Hepatic stellate cell (primary cell): ENCODE results near the gene VMP1.
"Not testable (repeated sequence)": the region's sequence is repeated elsewhere in the genome, so short reads cannot be mapped to it uniquely, and the experiment has no call there.

ENCODE experiments used
- DNase-seq: peaks from one replicate; pipeline ENCODE4 v3.0.0; 2011; ENCODE audit warnings: low spot score

The VMP1 gene

DNA sequence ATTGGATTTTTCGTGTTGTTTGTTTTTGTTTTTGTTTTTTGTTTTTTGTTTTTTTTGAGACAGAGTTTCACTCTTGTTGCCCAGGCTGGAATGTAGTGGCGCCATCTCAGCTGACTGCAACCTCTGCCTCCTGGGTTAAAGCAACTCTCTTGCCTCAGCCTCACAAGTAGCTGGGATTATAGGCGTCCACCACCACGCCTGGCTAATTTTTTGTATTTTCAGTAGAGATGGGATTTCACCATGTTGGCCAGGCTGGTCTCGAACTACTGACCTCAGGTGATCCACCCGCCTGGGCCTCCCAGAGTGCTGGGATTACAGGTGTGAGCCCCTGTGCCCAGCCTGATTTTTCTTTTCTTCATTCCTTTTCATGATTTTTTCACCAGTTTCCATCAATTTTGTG, 73.1 kb downstream of the VMP1 start:
- DNase-seq = not testable (repeated sequence)

DNA sequence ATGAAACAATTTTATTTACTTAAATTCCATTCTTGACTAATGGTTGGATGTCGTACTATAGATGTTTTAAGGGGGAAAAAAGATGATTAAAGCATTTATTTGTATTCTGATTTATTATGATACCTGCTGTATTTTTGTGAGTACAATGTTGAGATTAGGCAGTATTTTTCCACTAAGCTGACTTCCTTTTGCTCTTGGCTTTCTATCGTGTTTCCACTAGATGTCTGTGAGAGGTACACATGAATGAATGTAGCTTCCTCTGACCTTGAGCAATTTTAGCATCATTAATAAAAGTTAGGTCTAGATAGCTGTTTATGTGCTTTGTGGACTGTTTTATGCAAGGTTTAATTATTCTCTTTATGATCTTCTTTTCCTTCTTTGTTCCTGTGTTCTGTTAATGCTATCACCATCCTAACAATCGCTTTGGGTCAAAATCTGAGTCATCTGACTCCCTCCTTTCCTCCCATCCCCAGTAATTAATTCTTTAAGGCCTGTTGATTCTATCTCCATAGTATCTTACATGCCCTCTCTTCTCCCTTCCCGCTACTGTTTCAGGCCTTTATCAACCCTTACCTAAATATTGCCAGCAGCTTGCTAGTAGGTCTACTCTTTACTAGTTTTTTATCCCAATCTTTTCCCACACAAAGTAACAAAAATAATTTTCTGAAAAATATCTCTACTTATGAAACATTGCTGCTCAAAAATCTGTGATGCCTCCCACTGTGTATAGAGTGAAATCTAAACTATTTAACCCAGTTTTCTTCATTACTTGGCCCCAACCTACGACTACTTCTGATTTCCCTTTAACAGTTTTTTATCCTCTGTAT, 76.0 kb downstream of the VMP1 start:
- DNase-seq = no peak

DNA sequence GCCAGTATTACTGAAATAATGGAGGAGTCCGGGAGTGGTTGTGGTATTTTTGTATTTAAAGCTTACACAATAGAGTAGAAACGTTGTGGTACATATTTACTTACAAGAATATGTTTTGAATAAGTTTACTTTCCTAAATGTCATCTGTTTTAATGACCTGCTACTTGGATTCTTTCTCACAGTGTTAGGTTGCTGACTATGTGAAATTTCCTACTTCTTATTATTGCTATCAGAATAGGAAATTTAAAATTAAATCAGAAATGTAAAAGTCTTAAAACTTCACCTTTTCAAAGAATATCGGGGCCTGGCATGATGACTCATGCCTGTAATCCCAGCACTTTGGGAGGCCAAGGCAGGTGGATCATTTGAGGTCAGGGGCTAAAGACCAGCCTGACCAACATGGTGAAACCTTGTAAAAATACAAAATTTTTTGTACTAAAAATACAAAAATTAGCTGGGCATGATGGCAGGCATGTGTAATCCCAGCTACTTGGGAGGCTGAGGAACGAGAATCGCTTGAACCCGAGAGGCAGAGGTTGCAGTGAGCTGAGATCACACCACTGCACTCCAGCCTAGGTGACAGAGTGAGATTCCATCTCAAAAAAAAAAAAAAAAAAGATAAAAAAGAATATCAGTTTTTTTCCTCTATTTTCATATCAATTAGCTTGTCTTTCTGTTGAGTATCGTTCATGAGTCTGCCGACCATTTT, 77.8 kb downstream of the VMP1 start:
- DNase-seq = no peak

DNA sequence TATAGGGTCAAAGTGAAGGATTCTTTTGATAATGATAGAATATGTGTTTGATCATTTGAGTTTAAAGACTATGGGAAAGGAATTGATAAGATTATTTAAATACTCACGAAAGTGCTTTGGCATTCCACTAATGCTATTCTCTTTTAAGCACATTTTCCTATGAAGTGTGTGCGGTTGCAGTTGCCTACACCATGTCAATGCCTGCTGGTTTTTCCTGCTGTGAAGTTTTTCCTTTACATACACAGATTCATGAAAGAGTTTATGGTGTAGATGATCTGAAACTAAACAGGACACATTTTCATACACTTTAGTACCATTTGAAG, 78.7 kb downstream of the VMP1 start:
- DNase-seq = no peak

DNA sequence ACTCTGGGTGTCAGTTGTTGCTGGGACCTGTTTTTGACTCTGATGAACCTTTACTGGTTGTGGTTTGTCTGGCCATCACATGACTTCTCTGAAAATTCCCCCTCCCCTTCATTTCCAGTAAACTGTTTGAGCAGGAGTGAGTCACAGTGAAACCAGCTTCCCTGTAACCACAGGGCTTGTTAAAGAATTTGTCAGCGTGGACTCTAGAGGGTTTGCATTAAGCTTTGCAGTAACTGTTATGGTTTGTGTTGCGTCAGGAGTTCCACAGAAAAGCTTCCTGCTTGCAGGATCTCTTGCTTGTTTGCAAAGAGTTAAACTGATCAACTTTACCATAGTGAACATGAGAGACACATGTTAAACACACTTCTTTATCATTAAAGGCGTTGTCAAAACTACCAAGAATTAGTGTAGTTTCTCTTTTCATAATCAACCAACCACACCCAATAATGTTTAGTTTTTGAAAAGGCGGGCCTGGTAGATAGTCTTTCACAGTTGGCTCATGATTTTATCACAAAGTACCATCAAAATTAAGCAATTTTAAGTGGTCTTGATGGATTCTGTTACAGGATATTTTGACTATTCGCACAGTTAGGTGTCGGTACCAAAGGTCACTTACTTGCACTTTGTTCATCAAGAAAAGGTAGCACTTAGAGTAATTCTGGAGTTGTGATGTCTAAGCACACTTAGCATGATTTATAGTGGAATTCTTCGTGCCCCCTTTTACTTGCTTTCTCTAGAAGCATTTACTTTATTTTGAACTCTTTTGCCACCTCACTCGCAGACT, 79.3 kb downstream of the VMP1 start:
- peak; percentile 86 for DNase-seq

DNA sequence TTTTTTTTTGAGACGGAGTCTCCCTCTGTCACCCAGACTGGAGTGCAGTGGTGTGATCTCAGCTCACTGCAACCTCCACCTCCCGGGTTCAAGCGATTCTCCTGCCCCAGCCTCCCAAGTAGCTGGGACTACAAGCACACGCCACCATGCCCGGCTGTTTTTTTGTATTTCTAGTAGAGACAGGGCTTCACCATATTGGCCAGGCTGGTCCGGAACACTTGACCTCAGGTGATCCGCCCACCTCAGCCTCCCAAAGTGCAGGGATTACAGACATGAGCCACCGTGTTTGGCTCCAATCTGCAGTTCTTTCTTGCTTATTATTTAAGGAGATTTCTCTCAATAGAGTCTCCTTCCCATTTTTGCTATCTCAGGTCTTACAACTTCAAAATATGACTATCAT, 82.4 kb downstream of the VMP1 start:
- not testable (repeated sequence) for DNase-seq

DNA sequence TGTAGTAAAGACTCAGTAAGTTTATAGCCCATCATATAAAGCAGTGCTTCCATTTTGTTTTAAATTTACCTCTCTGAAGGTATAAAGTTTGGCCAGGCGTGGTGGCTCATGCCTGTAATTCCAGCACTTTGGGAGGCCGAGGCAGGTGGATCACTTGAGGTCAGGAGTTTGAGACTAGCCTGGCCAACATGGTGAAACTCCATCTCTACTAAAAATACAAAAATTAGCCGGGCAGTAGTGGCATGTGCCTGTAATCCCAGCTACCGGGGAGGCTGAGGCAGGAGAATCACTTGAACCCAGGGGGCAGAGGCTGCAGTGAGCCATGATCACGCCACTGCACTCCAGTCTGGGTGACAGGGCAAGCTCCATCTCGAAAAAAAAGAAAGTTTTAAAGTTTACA, 83.0 kb downstream of the VMP1 start:
- DNase-seq = not testable (repeated sequence)

DNA sequence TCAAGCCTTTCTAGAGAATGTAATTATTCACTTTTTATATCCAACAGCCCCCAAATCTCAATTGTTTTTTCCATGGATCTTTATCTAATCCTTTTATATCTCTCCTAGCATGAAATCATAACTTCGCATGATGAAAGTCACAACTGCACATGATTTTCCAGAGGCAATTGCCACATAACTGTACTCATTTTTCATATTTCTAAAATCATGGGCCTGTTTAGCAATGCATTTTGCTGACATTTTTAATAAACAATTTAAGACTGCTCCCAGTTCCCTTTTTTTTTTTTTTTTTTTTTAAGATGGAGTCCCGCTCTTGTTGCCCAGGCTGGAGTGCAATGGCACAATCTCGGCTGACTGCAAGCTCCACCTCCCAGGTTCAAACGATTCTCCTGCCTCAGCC, 83.5 kb downstream of the VMP1 start:
- no peak for DNase-seq

DNA sequence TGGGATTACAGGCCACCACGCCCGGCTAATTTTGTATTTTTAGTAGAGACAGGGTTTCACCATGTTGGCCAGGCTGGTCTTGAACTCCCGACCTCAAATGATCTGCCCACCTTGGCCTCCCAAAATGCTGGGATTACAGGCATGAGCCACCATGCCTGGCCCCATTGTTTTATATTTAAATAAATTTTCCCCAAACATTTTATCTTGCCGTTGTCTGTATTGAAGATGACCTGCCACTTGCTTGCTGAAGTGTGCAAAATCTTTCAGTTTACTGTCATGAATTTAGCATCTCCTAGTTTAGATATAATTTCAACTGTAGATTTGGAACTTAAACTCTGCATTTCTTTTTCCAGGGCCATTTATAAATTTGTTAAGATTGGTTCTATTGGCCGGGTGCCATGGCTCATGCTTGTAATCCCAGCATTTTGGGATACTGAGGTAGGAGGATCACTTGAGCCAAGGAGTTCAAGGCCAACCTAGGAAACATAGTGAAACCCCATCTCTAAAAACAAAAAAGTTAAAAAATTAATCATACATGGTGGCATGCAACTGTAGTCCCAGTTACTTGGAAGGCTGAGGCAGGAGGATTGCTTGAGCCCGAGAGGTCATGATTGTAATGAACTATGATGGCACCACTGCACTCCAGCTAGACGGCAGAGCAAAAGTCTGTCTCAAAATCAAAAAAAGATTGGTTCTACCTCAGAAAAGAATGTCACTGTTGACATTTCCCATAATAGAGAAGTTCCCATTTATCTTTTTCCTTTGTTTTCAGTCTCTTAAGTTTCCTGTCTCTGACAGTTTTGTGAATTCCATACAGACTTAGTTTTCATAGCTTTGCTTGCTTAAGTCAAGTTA, 84.4 kb downstream of the VMP1 start:
- no peak for DNase-seq

DNA sequence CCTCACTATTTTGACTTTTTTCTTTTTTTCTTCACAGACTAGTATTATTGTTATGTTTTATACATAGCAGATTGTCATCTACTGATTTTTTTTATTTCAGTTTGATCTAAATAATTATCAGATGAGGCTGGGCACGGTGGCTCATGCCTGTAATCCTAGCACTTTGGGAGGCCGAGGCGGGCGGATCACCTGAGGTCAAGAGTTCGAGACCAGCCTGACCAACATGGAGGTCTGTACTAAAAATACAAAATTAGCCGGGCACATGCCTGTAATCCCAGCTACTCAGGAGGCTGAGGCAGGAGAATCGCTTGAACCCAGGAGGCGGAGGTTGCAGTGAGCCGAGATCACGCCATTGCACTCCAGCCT, 85.0 kb downstream of the VMP1 start:
- DNase-seq = not testable (repeated sequence)

DNA sequence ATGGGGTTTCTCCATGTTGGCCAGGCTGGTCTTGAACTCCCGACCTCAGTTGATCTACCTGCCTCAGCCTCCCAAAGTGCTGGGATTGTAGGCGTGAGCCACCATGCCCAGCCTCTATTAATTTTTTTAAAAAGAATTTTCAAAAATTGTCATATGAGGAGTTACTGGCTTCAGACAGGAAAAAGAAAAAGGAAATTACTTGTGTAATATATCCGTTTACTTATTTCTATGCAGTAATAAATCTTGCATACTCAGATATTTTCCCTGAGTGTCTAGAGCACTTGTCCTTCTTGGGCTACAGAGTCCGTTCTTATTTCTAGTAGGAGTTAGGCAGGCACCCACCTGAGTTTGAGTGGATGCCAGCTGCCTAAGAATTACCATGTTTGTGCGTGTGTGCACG, 85.8 kb downstream of the VMP1 start:
- no peak for DNase-seq

DNA sequence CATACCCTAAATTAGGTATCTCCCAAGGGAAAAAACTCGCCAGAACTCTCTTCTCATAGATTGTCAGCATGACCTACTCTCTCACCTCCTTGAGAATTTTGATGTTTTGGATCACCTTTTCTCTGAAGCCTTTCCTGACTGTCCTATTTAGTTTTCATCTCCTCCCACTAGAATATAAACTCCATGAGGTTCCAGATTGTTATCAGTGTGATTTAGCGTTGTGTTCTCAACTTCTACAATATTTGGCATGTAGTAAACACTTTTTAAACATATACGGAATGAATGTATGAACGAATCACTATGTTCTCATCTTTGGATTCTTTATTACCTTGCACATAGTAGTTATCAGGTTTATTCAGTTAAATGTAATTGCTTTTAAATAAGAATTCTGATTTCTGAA, 88.7 kb downstream of the VMP1 start:
- no peak for DNase-seq

DNA sequence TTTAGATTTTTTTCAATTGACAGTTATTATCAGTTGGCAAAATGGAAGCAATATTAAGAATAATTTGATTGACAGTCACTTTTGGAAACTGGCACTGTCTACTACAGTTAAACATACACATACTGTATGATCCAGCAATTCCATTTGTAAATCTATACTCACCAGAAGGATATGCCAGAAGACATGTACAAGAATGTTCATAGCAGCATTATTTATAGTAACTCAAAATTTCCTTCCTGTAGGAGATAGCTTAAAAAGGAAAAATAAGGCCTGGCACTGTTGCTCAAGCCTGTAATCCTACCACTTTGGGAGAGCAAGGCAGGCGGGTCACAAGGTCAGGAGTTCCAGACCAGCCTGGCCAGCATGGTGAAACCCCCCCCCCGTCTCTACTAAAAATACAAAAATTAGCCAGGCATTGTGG, 89.3 kb downstream of the VMP1 start:
- no peak for DNase-seq

DNA sequence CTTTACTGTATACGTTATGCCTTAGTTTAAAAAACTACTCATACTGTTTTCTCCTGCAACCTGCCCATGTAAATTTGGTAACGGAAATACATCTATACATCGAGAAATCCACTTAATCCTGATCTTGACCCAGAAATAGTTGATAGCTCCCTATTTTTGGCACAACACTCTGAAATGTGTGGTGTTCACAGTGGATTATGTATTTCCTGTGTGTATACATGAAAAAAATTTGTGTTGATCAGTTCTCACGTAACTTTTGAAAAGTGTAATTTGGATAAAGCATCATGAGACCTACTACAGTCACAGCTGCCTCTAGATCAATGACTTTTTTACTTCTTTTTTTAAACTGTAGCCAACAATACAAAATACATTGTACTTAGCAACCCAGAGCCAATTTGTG, 90.7 kb downstream of the VMP1 start:
- DNase-seq = no peak

DNA sequence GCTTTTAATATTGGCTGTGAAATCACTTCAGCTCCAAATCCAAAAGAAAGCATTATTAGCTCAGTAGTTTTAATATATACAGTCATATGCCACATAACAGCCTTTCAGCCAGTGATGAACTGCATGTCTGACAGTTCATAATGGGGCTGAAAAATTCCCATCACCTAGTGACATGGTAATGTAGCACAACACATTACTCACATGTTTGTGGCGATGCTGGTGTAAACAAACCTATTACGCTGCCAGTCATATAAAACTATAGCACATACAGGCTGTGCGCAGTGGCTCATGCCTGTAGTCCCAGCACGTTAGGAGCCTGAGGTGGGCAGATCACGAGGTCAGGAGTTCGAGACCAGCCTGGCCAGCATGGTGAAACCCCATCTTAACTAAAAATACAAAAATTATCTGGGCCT, 93.1 kb downstream of the VMP1 start:
- no peak for DNase-seq

DNA sequence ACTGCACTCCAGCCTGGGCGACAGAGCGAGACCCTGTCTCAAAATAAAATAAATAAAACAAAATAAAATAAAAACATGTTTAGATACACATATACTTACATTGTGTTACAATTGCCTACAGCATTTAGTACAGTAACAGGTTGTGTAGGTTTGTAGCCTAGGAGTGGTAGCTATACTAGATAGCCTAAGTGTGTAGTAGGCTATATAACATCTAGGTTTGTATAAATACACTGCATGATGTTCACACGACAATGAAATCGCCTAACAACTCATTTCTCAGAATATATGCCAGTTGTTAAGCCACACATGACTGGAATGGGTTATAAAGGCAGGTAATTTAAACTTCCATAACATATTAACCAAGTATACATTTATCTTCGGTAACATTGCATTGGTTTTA, 94.7 kb downstream of the VMP1 start:
- no peak for DNase-seq

DNA sequence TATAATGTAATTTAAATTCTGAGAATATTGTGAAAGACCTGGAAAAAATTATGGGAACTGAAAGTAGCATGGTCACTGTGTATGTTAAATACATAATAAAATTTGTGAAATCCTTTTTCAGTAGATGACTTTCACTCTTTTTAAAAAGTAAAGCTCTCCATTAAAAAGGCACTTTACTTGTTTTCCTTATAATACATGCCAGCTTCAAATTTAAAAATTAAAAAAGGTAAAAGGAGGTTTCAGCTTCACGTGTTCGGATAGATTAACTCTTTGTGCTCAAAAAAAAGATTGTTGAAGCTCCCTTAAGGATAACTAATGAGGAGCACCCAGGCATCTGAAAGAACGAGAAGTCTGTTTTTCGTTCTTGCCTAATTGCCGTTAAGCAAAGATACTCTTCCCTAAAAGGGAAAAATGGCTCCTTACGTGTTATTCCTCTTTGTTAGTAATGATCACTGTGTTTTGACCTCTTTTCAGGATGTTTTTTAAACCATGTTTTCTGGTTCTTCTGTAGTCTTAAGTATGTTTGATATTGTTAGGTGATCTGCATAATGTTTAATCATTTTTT, 97.5 kb downstream of the VMP1 start:
- DNase-seq = no peak

DNA sequence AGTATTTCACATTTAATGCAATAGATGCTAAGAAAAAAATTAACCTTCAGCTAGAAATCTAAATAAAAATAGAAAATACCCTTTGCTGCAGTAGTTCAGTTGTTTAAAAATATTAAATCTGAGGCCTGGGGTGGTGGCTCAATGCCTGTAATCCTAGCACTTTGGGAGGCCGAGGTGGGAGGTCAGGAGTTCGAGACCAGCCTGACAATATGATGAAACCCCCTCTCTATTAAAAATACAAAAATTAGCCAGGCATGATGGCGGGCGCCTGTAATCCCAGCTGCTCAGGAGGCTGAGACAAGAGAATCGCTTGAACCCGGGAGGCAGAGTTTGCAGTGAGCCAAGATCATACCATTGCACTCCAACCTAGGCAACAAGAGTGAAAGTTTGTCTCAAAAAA, 98.9 kb downstream of the VMP1 start:
- DNase-seq = not testable (repeated sequence)

DNA sequence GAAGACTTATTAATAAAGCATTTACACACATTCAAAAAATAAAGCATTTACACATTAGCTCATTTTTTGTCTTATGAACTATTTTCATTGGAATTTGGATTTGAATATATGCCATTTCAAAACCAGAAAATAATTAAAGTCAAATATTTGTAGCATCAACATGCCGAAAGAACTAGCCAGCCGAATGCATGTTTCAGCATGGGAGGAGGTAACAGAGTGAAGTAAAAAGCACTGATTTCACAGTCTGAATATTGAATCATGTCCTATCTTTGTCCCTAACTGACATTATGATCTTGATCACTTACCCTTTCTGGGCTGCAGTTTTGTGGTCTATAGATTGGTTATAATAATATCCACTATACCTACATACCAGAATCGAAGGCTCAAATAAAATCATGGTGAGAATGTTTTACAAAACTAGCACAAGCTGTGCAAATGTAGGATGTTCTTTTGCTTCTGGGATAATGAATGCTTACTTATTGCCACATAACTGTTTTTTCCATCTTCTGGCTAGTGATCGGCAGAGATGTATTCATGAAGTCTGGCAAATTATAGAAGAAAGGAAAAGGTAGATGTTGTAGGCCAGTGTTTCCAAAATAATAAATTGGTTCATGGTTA, 100.5 kb downstream of the VMP1 start:
- no peak for DNase-seq

DNA sequence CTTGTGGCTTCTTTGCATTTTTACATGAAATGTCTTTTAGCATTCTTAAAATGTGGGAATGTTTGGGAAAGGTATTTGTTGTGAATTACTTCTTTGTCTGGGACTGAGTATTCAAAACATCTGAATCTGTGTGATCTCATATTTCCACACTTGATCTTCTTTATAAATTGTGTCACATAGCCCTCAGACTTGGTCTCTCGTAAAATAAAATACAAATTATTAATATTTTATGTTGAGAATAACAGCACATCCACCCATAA, 103.4 kb downstream of the VMP1 start:
- no peak for DNase-seq

DNA sequence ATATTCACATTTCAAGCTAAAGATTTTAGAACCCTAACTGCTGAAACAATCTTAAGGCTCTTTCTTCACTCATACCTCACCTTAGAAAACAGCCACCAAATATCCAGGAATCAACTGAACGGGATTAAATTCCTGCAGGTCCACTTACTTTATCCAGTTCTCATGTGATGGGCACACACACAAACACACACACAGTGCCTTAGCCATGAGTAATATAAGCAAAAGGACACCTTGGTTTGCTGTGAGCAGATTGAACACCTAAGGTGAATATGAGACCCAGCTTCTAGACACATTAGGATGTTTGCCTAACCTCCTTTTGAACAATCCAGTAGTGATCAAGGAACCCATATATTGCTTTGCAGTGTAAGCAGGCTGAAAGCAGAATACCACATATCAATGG, 103.8 kb downstream of the VMP1 start:
- no peak for DNase-seq

DNA sequence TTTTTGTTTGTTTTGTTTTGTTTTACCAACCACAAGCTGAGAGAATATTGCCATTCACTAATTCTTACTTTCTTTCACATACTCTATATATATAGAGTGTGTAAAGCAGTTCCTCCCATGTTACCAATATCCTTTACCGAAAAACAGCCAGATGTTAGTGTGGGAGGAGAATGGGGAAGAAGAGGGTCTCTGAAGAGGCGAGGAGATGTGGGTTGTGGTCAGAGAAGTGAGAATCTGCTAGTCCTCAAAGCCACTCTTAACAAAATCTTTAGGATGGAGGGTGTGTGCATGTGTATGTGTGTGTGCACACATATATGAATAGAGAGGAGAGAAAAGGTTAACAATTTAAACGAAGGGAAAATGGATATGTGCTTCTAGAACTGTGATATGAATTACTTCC, 104.7 kb downstream of the VMP1 start:
- no peak for DNase-seq
